GM18498 (cell line): ENCODE measurements around the gene TEX12.

Experiments used
- ATAC-seq: cut with Tn5 transposase; IDR thresholded peaks from one replicate; pipeline ENCODE4 v1.9.1; 2021; ENCODE audit warnings: mild to moderate bottlenecking, moderate library complexity; ENCODE audit not compliant: unreplicated experiment

The TEX12 gene

GRCh38 chr11:112210890-112211289 is 43.7 kb downstream of the TEX12 start:
- ATAC-seq, result no peak

- ATAC-seq, result no peak
Measured at GRCh38 chr11:112211536-112211935, 44.4 kb downstream of the TEX12 start.

GRCh38 chr11:112212290-112212689 is 45.1 kb downstream of the TEX12 start:
- ATAC-seq, result no peak

GRCh38 chr11:112212710-112213109 is 45.5 kb downstream of the TEX12 start:
- no peak for ATAC-seq

- no peak for ATAC-seq
Measured at GRCh38 chr11:112213753-112214152, 46.6 kb downstream of the TEX12 start.

- ATAC-seq, result no peak
Measured at GRCh38 chr11:112215621-112216020, 48.4 kb downstream of the TEX12 start.

- no peak for ATAC-seq
Measured at GRCh38 chr11:112216561-112217105, 49.5 kb downstream of the TEX12 start.

GRCh38 chr11:112219476-112220232 is 52.5 kb downstream of the TEX12 start:
- peak; percentile 96 for ATAC-seq

- ATAC-seq, result no peak
Measured at GRCh38 chr11:112221274-112221835, 54.2 kb downstream of the TEX12 start.
